Glomerular endothelial cell (primary cell): ENCODE data around the gene SHB. TPM values are rescaled to one million over a fixed set of nuclear protein-coding genes. Genes with fewer than 3 reads are reported as not detected.

Source experiments
- DNase-seq: peaks from one replicate; pipeline ENCODE4 v3.0.0-alpha.2; 2011; ENCODE audit warnings: low read depth, low spot score; ENCODE audit errors: extremely low read depth
- total RNA-seq: library from RNA; depleted of rRNA; stranded (reverse); fragments of >200 nt; gene quantifications from 2 replicates; pipeline ENCODE4 v1.2.3, GENCODE V29; 2015

SHB gene
- total RNA-seq, 1 donor from 2014 or later = 42.8 TPM

- DNase-seq = no peak
Observed at GRCh38 chr9:38088006-38088925, 19.2 kb upstream of the SHB start.

- DNase-seq = no peak
Observed at GRCh38 chr9:38086496-38086895, 17.5 kb upstream of the SHB start.

DNA sequence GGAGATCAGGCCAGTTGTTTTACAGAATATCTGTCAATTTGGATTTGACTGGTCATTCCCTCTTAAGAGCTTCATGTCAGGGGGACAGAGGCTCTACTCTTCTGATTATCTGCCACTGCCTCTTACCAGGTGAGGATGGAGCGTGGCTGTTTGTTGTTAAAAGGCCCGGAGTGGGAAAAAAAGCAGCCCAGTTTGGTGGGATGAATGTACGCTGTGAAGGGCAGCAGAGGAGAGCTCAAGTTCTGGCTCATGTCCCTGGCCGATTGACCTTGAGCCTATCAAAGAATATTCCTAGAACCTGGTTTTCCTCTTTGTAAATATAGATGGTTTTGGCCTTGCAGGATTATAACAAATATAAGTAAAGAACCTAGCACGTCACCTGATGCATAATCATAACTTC lies 16.3 kb upstream of the SHB start:
- DNase-seq = no peak

- DNase-seq = no peak
Observed at GRCh38 chr9:38084556-38084880, 15.5 kb upstream of the SHB start.

DNA sequence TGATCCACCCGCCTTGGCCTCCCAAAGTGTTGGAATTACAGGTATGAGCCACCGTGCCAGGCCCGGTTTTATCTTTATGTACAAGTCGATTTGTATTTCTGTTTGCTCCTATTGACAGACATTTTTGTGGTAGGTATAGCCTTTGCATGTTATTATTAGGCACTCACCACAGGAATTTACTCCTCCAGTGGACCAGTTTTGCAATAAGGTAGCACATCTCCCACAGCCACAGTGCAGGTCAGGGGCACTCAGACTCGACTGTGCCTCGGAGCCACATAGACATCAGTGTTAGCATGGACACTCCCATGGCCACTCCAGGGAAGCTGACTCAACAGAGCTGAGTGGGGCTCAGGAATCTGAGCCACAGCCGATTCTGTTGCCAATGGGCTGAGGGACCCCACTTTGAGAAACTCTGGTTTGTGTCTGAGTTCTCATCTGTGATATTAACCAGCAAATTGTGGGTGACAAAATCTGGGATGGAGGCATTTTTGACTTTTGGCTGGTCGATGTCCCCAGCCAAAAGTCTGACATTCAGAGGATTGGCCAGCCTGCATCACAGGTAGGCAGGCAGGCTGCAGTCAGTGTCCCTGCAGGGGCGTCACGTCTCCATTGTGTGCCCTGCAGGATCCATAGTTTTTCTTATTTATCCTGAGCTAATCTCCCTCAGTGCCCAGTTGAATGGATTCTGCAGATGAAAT lies 15.0 kb upstream of the SHB start:
- no peak for DNase-seq

- no peak for DNase-seq
Observed at GRCh38 chr9:38082446-38083287, 13.6 kb upstream of the SHB start.

DNA sequence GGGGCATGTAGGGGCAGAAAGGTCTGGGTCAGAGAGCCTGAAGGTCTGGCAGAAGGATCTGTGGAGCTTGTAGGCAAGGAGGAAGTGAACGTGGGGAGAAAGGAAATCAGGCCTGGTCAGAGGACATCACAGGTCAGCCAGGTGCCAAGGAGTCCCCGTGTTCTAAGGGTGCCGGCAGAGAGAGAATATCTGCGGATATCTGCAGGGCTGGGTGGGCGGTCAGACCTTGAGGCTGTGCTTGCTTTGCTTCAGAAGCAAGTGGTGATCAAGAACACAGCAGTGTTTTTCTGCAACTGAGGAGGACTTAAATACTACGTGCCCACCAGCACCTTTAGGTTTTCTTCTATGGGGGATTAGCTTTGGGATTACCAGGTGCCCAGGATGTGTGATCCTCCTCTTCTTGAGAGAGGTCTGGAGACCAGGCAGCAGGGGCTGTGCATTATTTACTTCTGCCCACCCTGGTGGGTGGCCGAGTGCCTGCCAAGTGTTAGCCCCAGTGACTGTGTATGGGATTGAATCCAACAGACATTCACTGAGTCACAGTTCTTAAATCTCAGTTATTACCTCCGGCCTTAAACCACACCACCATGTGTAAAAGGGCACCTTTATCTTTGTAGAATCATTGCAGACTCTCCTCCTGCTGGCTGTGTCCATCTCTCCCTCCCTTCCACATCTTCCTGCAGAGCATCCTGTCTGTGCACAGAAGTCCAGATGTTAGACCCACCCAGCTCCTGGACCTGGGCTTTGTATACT lies 12.5 kb upstream of the SHB start:
- no peak for DNase-seq

GRCh38 chr9:38079461-38080031 lies 10.5 kb upstream of the SHB start:
- no peak for DNase-seq

GRCh38 chr9:38075272-38075671 lies 6.2 kb upstream of the SHB start:
- no peak for DNase-seq

GRCh38 chr9:38074441-38074961 lies 5.5 kb upstream of the SHB start:
- DNase-seq = no peak

- DNase-seq = no peak
Observed at GRCh38 chr9:38073882-38074281, 4.9 kb upstream of the SHB start.

GRCh38 chr9:38071470-38072134 lies 2.6 kb upstream of the SHB start:
- no peak for DNase-seq

DNA sequence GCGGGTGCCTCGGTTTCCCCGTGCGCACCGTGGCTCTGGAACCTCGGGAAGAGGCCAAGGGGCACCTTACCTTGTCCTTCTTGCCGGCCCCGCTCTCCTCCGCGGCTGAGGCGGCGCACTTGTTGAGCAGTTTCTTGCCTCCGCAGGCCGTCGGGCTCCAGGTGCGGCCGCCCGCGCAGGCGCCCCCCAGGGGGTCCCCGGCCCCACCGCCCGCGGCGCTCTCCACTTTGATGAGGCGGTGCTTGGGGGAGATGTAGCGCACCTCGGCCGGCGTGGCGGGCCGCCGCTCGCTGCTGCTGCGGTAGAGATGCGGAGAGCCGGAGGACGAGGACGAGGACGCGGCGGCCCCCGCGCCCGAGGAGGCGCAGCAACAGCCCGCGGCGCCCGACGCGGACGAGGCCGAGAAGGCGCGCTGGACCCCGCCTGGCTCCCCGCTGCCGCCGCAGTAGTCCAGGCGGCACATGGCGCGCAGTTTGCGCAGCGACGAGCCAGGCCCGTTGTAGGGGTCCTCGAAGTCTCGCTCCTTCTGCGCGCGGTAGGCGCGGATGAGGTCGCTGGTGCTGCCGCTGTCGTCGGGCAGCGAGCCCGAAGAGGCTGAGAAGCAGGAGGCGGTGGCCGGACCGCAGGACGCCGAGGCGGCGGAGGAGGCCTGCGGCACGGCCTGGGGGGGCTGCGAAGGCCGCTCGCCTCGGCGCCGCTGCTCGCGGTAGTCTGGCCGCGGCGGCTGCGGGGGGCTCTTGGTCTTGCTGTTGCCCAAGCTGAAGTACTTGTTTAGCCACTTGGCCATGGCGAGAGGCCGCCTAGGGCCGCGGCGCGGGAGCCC lies 957 bp downstream of the SHB start:
- no peak for DNase-seq

DNA sequence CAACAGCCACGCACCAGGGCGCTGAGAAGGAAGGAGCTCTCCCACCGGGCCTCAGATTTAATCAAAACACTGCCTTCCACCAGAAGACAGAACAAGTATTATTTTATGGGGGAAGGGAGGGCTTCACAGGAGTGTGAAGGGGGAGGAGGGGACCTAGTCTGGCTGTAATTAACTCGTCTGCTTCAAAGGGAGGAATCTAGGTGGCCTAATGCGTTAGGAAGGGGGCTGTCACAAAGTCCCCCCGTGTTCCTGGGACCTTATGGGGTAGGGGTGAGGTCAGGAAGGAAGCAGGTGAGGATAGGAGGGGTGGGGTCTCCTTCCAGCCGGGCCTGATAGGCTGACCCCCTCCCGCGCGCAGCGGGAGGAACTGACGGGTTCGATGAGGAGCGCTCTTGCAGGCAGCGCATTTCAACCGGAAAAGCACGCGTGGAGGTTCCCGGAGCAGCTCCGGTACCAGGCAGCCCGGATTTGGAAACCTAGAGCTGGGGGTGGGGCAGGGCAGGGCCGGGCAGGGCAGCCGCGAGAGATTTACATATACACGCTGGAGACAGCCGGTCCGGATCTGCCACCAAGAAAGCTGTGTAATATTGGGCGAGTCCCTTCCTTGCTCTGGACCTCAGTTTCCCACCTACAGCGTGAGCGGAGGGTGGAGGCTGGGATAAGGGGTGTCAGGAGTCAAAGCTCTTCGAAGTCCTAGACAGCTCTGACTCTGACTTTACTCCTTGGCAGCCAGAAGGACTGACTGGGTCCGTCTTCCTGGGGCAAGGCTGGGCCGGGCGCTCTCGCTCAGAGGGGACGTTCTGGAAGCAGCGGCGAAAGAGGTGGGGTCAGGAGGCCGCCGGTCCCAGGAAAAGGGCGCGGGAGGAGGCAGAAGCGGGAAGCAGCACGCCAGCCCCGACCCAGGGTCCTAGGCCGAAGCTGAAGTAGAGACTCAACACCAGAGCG lies 1.8 kb downstream of the SHB start:
- DNase-seq = no peak

DNA sequence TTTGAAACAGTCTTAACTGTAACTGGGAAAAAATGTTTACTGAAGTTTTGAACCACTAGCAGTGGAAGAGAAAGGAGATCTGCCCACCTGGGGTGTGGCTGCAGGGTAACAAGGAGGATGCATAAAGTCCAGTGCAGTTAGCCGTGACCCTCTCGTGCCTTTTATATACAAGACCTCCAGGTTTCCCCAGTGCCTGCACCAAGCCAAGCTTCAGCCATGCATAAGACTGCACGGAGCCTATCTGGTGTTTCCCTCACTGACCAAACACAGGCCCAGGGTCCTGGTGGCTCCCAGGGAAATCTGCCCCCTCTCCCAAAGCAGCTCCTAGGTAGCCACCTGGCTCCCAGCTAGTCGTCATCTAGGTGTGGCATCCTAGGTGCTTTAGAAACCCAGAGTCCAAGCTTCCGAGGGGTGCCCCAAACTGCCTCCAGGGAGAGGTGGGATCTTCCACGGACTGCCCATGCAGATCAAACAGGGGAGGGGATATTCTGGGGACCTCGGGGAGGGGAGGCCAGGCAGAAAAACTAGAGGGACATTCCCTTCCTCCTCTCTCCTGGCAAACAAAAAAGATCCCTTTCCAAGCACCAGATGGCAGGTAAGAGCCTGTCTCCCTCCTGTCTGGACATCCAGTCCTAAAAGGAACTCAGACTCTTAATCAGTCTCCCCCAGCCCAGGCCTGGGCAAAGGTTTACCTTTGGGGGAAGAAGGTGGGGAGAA lies 2.7 kb downstream of the SHB start:
- no peak for DNase-seq

DNA sequence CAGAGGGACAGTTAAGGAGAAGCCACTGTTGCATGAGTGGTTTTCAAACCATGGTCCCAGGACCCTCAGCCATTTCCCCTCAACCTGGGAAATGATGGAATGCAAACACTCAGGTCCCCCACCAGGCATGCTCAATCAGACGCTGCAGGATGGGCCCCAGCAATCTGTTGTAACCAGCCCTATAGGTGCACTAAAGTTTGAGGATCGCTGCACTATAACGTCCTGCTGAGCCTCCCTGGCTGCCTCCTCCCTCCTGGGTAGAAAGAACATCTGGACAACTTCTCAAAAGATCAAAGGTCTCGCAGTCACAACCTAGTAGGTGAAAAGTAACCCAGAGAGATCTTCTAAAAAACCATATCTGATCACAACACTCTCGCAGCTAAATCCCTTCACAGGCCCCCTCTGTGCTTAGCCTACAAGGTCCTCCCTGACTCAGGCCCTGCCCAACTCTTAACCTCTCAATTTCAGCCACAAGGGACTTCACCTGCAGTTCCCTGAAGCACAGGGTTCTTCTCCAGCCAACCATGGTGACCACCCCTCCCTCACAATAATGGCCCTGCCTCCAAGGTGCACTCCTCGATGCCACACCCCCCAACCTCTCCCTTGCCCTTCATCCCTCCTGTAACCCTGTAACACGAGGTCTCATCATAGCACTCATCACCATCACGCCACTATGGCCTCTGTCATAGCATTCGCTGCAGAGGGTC lies 3.5 kb downstream of the SHB start:
- no peak for DNase-seq
